GM21619 (cell line): Measurements from ENCODE around the gene IGF2BP2.
"Not testable (repeated sequence)": the region's sequence is repeated elsewhere in the genome, so short reads cannot be mapped to it uniquely, and the experiment has no call there.

Source experiments
- ATAC-seq: cut with Tn5 transposase; IDR thresholded peaks from one replicate; pipeline ENCODE4 v1.9.1; 2021; ENCODE audit not compliant: unreplicated experiment

The IGF2BP2 gene

GRCh38 chr3:185825006-185825638 is at the start of gene IGF2BP2:
Gene IGF2BP2 (minus strand): TSS chr3:185825042. CDS start chr3:185824960, 82 bp downstream.
- peak; percentile 69 for ATAC-seq

GRCh38 chr3:185874119-185874518 is 49.3 kb upstream of the IGF2BP2 start:
- no peak for ATAC-seq

GRCh38 chr3:185867650-185868049 is 42.8 kb upstream of the IGF2BP2 start:
- ATAC-seq: no peak

GRCh38 chr3:185866995-185867394 is 42.2 kb upstream of the IGF2BP2 start:
- ATAC-seq: no peak

- no peak for ATAC-seq
Observed at GRCh38 chr3:185866555-185866954, 41.7 kb upstream of the IGF2BP2 start.

GRCh38 chr3:185865247-185865646 is 40.4 kb upstream of the IGF2BP2 start:
- no peak for ATAC-seq

- no peak for ATAC-seq
Observed at GRCh38 chr3:185864767-185865166, 39.9 kb upstream of the IGF2BP2 start.

GRCh38 chr3:185862920-185863319 is 38.1 kb upstream of the IGF2BP2 start:
- no peak for ATAC-seq

GRCh38 chr3:185859294-185859972 is 34.6 kb upstream of the IGF2BP2 start:
- ATAC-seq: no peak

- no peak for ATAC-seq
Observed at GRCh38 chr3:185858502-185859225, 33.8 kb upstream of the IGF2BP2 start.

- ATAC-seq: no peak
Observed at GRCh38 chr3:185857208-185857607, 32.4 kb upstream of the IGF2BP2 start.

GRCh38 chr3:185856652-185857051 is 31.8 kb upstream of the IGF2BP2 start:
- no peak for ATAC-seq

- not testable (repeated sequence) for ATAC-seq
Observed at GRCh38 chr3:185853771-185854170, 28.9 kb upstream of the IGF2BP2 start.

- ATAC-seq: no peak
Observed at GRCh38 chr3:185852635-185853034, 27.8 kb upstream of the IGF2BP2 start.

GRCh38 chr3:185851959-185852358 is 27.1 kb upstream of the IGF2BP2 start:
- ATAC-seq: no peak

GRCh38 chr3:185851046-185851445 is 26.2 kb upstream of the IGF2BP2 start:
- ATAC-seq: no peak

- no peak for ATAC-seq
Observed at GRCh38 chr3:185847506-185847905, 22.7 kb upstream of the IGF2BP2 start.

GRCh38 chr3:185846037-185846436 is 21.2 kb upstream of the IGF2BP2 start:
- ATAC-seq: no peak

GRCh38 chr3:185844051-185844450 is 19.2 kb upstream of the IGF2BP2 start:
- no peak for ATAC-seq

GRCh38 chr3:185843635-185844034 is 18.8 kb upstream of the IGF2BP2 start:
- ATAC-seq: no peak

- no peak for ATAC-seq
Observed at GRCh38 chr3:185843126-185843525, 18.3 kb upstream of the IGF2BP2 start.

- ATAC-seq: no peak
Observed at GRCh38 chr3:185842241-185842640, 17.4 kb upstream of the IGF2BP2 start.
